ENCODE measurements around the gene DLX6.

GRCh38 chr7:96996958-96997511 lies 8.3 kb upstream of the DLX6 start:
- no peak for TF ChIP-seq CTCF (conservative IDR thresholded peaks at IDR 0.05)
- TF ChIP-seq EZH2 (IDR thresholded peaks at IDR 0.05; ENCODE audit: low read depth): no peak
